Neural progenitor cell (in vitro differentiated cells): ENCODE measurements around the gene DHX9.

Experiments
- CTCF ChIP-seq: fragments of 200-600 bp; sonication (generic); IDR thresholded peaks from 2 replicates; pipeline ENCODE4 v1.5.1; 2017; ENCODE audit warnings: antibody characterized with exemption, mild to moderate bottlenecking
- EZH2 ChIP-seq: fragments of 200-600 bp; sonication (generic); IDR thresholded peaks from 2 replicates; pipeline ENCODE4 v1.6.1; 2017; ENCODE audit warnings: antibody characterized with exemption, mild to moderate bottlenecking, moderate library complexity
- EZH2phosphoT487 ChIP-seq: fragments of 200-600 bp; sonication (generic); IDR thresholded peaks from 2 replicates; pipeline ENCODE4 v1.6.1; 2017; ENCODE audit warnings: antibody characterized with exemption

DNA sequence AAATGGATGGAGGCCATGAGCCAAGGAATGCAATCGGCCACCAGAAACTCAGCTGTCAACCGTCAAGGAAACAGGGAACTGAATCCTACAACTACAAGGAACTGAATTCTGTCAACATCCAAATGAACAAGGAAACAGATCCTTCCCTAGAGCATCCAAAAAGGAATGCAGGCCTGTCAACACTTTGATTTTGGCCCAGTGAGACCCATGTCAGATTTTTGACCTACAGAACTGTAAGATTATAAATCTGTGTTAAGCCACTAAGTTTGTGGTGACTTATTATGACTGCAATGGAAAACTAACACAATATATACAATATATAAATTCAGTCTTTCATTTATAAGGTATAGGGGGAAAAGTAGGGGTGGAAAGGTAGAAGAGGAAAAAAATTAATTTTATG, 58.5 kb downstream of the DHX9 start:
- TF ChIP-seq CTCF (no peak), EZH2 (no peak), EZH2phosphoT487 (no peak)
